Hepatocyte (in vitro differentiated cells): ENCODE data around the gene SGMS1. TPM values are rescaled to one million over a fixed set of nuclear protein-coding genes. Genes with fewer than 3 reads are reported as not detected.
A peak's percentile ranks its signal among the peaks of the same experiment; 100 is the strongest.

Source experiments
- DNase-seq: peaks from one replicate; pipeline ENCODE4 v3.0.0-alpha.2; 2016; ENCODE audit warnings: low spot score
- H2AFZ ChIP-seq: fragments of 200-600 bp; sonication (generic); 2 replicates; pipeline ENCODE4 v1.6.0; 2016; ENCODE audit warnings: antibody characterized with exemption, mild to moderate bottlenecking
- H3K27ac ChIP-seq: fragments of 200-600 bp; sonication (generic); 2 replicates; pipeline ENCODE4 v1.5.1; 2016; ENCODE audit warnings: mild to moderate bottlenecking
- H3K27me3 ChIP-seq: fragments of 200-600 bp; sonication (generic); 2 replicates; pipeline ENCODE4 v1.6.1; 2016
- H3K36me3 ChIP-seq: fragments of 200-600 bp; sonication (generic); replicated peaks from 2 replicates; pipeline ENCODE4 v1.5.1; 2016; ENCODE audit warnings: low read depth; ENCODE audit not compliant: insufficient read depth
- H3K4me1 ChIP-seq: fragments of 200-600 bp; sonication (generic); 2 replicates; pipeline ENCODE4 v1.5.1; 2016; ENCODE audit warnings: mild to moderate bottlenecking, moderate library complexity; ENCODE audit not compliant: insufficient read depth
- H3K4me2 ChIP-seq: fragments of 200-600 bp; sonication (generic); 2 replicates; pipeline ENCODE4 v1.6.0; 2016
- H3K4me3 ChIP-seq: fragments of 200-600 bp; sonication (generic); 2 replicates; pipeline ENCODE4 v1.5.1; 2016; ENCODE audit warnings: mild to moderate bottlenecking
- H3K79me2 ChIP-seq: fragments of 200-600 bp; sonication (generic); 2 replicates; pipeline ENCODE4 v1.6.0; 2017; ENCODE audit warnings: mild to moderate bottlenecking
- H3K9me2 ChIP-seq: fragments of 200-600 bp; sonication (generic); replicated peaks from 2 replicates; pipeline ENCODE4 v1.6.0; 2017; ENCODE audit warnings: mild to moderate bottlenecking; ENCODE audit not compliant: insufficient read depth
- H3K9me3 ChIP-seq: fragments of 200-600 bp; sonication (generic); 2 replicates; pipeline ENCODE4 v1.5.1; 2016; ENCODE audit warnings: low read depth, mild to moderate bottlenecking
- H4K20me1 ChIP-seq: fragments of 200-600 bp; sonication (generic); 2 replicates; pipeline ENCODE4 v1.6.0; 2016; ENCODE audit warnings: mild to moderate bottlenecking; ENCODE audit not compliant: insufficient read depth, poor library complexity, severe bottlenecking
- EZH2 ChIP-seq: fragments of 200-600 bp; sonication (generic); IDR thresholded peaks from 2 replicates; pipeline ENCODE4 v1.6.1; 2016; ENCODE audit warnings: antibody characterized with exemption, mild to moderate bottlenecking, borderline replicate concordance
- EZH2phosphoT487 ChIP-seq: fragments of 200-600 bp; sonication (generic); IDR thresholded peaks from one replicate; pipeline ENCODE4 v1.6.1; 2018; ENCODE audit warnings: antibody characterized with exemption, mild to moderate bottlenecking, low read depth, moderate library complexity; ENCODE audit not compliant: unreplicated experiment, severe bottlenecking
- WGBS: methylation state at CpG from one replicate; pipeline ENCODE4 v1.1.6; 2016; ENCODE audit warnings: low lambda C conversion rate; ENCODE audit errors: missing lambda C conversion rate; 5-methylcytosine and 5-hydroxymethylcytosine counted together
- polyA plus RNA-seq: library from polyadenylated mRNA; unstranded; fragments of >200 nt; fragmentation: Nextera tagmentation; extraction: Ambion mirVana; gene quantifications from 2 replicates; pipeline ENCODE4 v1.2.1, GENCODE V29; 2016
- total RNA-seq: library from RNA; depleted of rRNA; stranded (reverse); fragments of >200 nt; gene quantifications from 2 replicates; pipeline ENCODE4 v1.2.3, GENCODE V29; 2014
- TF ChIP-seq, protein P1 (sequence below): fragments of 200-600 bp; sonication (generic); IDR thresholded peaks from 2 replicates; pipeline ENCODE4 v1.5.1; 2016; ENCODE audit warnings: antibody characterized with exemption, mild to moderate bottlenecking; ENCODE audit not compliant: poor library complexity

Gene SGMS1
- total and polyA plus RNA-seq, 2 experiments from 2014 or later: 28.1 to 87.8 TPM

- no peak overlapping the region for H3K27ac ChIP-seq
Measured at GRCh38 chr10:50582046-50582445, 41.7 kb downstream of the SGMS1 start.

DNA sequence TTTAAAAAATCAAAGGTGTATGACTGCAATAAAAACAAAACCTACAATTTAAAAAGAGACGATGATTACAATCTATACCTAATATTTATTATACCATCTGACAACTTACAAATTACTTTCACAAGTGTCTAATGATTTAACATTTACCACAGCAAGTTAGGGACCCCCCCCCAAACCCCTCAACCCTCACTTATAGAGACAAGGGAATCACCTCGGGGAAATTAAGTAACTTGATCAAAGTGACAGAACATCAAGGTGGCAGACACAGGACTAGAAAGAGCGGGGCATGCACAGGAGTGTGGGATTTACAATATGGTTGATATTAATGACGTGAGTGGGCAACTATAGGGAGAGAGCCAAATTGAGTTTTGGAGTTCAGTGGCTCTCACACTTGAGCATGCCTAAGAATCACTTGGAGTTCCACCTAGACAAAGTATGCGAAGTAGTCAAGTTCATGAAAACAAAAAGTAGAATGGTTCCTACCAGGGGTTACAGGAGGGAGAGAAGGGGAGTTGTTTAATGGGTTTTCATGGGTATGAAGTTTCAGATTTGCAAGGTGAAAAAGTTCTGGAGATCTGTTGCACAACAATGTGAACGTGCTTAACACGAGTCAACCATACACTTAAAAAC lies 43.4 kb downstream of the SGMS1 start:
- Histone ChIP-seq H3K4me3 (no peak overlapping the region), H3K27me3 (no peaks in the 10 kb centered on the region), H3K27ac (peak overlapping the region; percentile 57), H3K9me2 (no peaks in the 10 kb centered on the region), H3K79me2 (peaks cover 43% of the 10 kb centered on the region), H3K4me2 (peak overlapping the region; percentile 57), H4K20me1 (no peaks in the 10 kb centered on the region), H2AFZ (no peak overlapping the region), H3K9me3 (no peaks in the 10 kb centered on the region), H3K4me1 (peaks cover 34% of the 10 kb centered on the region), H3K36me3 (no peaks in the 10 kb centered on the region)
- DNase-seq: no peak
- TF ChIP-seq, protein P1, sequence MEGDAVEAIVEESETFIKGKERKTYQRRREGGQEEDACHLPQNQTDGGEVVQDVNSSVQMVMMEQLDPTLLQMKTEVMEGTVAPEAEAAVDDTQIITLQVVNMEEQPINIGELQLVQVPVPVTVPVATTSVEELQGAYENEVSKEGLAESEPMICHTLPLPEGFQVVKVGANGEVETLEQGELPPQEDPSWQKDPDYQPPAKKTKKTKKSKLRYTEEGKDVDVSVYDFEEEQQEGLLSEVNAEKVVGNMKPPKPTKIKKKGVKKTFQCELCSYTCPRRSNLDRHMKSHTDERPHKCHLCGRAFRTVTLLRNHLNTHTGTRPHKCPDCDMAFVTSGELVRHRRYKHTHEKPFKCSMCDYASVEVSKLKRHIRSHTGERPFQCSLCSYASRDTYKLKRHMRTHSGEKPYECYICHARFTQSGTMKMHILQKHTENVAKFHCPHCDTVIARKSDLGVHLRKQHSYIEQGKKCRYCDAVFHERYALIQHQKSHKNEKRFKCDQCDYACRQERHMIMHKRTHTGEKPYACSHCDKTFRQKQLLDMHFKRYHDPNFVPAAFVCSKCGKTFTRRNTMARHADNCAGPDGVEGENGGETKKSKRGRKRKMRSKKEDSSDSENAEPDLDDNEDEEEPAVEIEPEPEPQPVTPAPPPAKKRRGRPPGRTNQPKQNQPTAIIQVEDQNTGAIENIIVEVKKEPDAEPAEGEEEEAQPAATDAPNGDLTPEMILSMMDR: no peak
- TF ChIP-seq EZH2phosphoT487 (no peak), EZH2 (no peak)
- WGBS: 65% methylated on average over 7 of the region's 7 CpGs

More at GRCh38 chr10:50582046-50582445, 41.7 kb downstream of the SGMS1 start:
- Histone ChIP-seq H3K9me2 (no peaks in the 10 kb centered on the region), H3K4me2 (no peak overlapping the region), H3K9me3 (no peaks in the 10 kb centered on the region), H3K79me2 (peaks cover 35% of the 10 kb centered on the region), H3K4me3 (no peak overlapping the region), H2AFZ (no peak overlapping the region), H4K20me1 (no peaks in the 10 kb centered on the region), H3K4me1 (peaks cover 29% of the 10 kb centered on the region), H3K27me3 (no peaks in the 10 kb centered on the region), H3K36me3 (no peaks in the 10 kb centered on the region)
- TF ChIP-seq EZH2phosphoT487: no peak
- TF ChIP-seq, protein P1: no peak
- no peak for TF ChIP-seq EZH2
- WGBS: 91% methylated on average over 5 of the region's 5 CpGs
- no peak for DNase-seq

GRCh38 chr10:50579491-50580261 lies 44.1 kb downstream of the SGMS1 start:
- Histone ChIP-seq H3K27me3 (no peaks in the 10 kb centered on the region), H3K9me3 (no peaks in the 10 kb centered on the region), H3K4me1 (peaks cover 34% of the 10 kb centered on the region), H3K4me3 (no peak overlapping the region), H3K4me2 (peak overlapping the region; percentile 57), H3K79me2 (peaks cover 49% of the 10 kb centered on the region), H3K27ac (peak overlapping the region; percentile 61), H3K9me2 (no peaks in the 10 kb centered on the region), H3K36me3 (no peaks in the 10 kb centered on the region), H2AFZ (no peak overlapping the region), H4K20me1 (no peaks in the 10 kb centered on the region)
- DNase-seq: peak; percentile 47
- WGBS: 47% methylated on average over 4 of the region's 4 CpGs
- TF ChIP-seq, protein P1: no peak
- TF ChIP-seq EZH2phosphoT487: no peak
- TF ChIP-seq EZH2: no peak
